ENCODE results near the gene PDPK1.

PDPK1 gene

DNA sequence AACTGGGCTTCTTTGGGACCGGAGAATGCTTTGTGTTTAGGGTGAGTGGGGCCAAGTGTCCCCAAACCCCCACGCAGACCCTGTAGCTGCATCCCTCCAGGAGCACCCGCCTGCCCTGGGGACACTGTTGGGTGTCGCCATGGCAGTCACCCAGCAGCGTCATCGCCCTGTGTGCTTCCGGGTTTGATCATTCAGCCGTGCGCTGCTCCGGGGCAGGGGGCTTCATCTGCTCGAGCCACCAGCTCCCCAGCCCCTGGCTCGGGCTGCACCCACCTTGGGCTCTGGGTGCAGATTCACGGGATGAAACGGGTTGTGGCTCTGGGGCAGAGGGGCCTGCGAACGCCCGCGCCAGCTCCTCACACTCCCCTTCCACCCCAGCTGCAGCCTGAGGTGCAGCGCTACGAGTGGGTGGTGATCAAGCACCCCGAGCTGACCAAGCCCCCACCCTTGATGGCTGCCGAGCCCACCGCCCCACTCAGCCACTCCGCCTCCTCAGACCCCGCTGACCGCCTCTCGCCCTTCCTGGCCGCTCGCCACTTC lies 37.9 kb upstream of the PDPK1 start:
- H3K4me3 ChIP-seq (replicated peaks; ENCODE audit: low read depth, low read length) = no peak overlapping the region
- no peak for DNase-seq (ENCODE audit: extremely low read depth, low read depth)
- TF ChIP-seq, protein P1, sequence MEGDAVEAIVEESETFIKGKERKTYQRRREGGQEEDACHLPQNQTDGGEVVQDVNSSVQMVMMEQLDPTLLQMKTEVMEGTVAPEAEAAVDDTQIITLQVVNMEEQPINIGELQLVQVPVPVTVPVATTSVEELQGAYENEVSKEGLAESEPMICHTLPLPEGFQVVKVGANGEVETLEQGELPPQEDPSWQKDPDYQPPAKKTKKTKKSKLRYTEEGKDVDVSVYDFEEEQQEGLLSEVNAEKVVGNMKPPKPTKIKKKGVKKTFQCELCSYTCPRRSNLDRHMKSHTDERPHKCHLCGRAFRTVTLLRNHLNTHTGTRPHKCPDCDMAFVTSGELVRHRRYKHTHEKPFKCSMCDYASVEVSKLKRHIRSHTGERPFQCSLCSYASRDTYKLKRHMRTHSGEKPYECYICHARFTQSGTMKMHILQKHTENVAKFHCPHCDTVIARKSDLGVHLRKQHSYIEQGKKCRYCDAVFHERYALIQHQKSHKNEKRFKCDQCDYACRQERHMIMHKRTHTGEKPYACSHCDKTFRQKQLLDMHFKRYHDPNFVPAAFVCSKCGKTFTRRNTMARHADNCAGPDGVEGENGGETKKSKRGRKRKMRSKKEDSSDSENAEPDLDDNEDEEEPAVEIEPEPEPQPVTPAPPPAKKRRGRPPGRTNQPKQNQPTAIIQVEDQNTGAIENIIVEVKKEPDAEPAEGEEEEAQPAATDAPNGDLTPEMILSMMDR (IDR thresholded peaks at IDR 0.05; ENCODE audit: low read depth, low read length, missing control alignments) = no peak

DNA sequence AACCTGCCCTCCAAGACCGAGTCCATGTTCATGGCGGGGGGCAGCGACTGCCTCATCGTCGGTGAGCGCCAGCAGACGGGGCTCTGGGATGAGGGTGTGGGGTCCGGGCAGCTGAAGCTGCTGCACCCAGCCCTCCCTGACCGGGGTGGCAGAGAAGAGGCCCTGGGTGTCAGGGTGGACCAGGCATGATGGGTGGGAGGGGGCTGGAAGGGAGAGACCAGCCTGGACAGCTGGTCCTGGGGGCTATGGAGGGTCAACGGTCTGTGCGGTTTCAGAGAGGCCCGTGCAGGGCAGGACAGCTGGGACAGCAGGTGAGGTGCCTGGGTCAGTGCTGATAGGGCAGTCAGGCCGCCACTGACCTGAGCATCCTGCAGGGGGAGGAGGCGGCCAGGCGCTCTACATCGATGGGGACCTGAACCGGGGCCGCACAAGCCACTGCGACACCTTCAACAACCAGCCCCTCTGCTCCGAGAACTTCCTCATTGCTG lies 37.3 kb upstream of the PDPK1 start:
- DNase-seq (ENCODE audit: extremely low read depth, low read depth) = no peak
- TF ChIP-seq, protein P1 (IDR thresholded peaks at IDR 0.05; ENCODE audit: low read depth, low read length, missing control alignments) = no peak
- no peak overlapping the region for H3K4me3 ChIP-seq (replicated peaks; ENCODE audit: low read depth, low read length)

DNA sequence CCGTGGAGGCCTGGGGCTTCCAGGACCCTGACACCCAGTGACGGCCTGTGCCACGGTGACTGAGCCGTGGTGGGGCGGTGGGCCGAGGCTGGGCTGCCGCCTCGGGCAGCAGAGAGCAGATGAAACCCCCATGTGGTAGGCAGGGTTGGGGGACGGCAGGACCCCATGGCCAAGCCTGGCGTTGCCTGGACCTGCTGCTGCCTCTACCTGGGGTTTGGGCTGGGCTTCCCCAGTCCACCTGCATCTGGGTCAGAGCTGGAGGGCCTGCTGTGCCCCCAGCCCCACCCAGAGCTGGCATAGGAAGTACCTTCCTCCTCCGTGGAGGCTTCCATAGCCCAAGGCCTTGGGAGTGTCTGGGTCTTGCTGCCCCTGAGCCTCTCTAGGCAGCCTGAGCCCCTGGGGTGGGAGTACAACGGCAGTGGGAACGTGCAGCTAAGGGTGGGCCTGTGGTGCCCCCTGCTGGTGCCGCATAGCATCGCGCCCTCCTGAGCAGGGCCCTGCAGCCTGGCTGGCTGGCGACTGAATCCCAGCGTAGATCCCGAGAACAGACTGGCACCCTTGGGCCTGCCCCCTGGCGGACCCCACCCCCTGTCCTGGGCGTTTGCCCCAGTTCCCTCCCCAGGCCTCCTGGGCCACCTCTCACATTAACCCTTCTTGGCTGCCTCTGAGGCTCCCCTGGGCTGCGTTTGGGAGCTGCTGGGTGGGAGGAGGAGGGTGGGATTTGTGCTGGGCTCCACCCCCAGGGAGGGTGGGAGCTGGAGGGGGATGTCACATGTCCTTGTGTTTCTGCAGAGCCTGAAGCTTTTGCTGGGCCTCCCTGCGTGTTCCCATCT lies 36.7 kb upstream of the PDPK1 start:
- no peak overlapping the region for H3K4me3 ChIP-seq (replicated peaks; ENCODE audit: low read depth, low read length)
- TF ChIP-seq, protein P1 (IDR thresholded peaks at IDR 0.05; ENCODE audit: low read depth, low read length, missing control alignments) = peak; percentile 97
- DNase-seq (ENCODE audit: extremely low read depth, low read depth) = peak; percentile 35

DNA sequence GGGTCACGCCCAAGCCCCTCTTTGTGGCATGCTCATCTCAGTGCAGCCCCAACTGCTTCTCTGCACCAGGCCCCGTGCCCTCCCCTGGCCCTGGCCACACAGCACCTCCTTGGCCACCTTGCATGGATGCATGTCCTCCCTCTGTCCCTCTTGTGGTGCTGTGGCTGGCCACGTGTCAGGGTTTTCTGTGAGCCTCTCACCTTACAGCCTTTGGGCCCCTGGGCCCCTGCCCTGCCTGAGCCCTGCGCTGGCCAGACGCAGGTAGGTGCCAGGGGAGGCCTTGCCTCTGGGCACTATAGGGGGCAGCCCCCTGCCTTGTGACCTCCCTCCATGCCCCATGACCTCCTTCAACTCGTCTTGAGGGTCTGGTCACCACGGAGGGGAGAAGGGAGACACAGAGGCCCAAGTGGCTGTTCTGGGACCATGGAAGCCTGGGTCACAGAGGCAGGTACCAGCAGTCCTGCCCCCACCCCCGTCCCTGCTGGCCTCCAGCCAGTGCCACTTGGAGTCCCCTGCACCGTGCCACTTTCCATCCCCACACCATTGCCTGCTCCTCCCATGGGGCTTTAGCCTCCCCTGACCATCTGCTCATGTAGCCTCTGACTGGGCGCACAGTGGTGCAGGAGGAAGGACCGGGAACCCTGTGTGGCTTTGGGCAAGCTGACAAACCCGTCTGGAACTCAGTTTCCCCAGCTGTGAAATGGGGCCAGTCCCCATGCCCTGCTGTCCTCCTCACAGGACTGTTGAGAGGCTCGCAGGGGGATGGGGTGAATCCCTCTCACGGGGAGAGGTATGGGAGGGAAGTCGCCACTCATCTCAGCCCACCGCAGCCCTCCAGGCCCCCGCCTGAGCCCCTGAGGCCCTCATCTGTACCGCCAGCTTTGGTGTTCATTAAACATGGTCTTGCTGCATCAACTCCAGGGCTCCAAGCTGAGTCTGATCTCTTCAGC lies 35.6 kb upstream of the PDPK1 start:
- no peak overlapping the region for H3K4me3 ChIP-seq (replicated peaks; ENCODE audit: low read depth, low read length)
- no peak for DNase-seq (ENCODE audit: extremely low read depth, low read depth)
- TF ChIP-seq, protein P1 (IDR thresholded peaks at IDR 0.05; ENCODE audit: low read depth, low read length, missing control alignments) = no peak

DNA sequence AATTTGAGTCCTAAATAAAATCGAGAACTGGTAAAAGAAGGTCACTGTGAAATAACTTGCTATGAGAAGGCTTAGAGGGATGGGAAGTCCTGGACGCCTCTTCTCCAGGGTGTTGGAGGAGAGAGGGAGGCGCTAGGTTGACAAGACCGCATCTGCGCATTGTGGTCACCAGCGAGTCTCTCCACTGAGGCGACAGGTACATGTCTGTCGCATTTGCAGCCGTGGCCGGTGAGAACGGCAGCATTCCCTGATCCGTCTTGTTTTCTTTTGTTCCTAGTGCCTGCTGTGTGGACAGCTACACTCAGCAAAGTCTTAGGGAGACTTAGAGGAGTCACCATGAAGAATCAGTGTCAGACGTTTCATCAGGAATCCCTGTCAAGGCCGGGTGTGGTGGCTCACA lies 32.1 kb upstream of the PDPK1 start:
- TF ChIP-seq, protein P1 (IDR thresholded peaks at IDR 0.05; ENCODE audit: low read depth, low read length, missing control alignments) = no peak
- no peak overlapping the region for H3K4me3 ChIP-seq (replicated peaks; ENCODE audit: low read depth, low read length)
- no peak for DNase-seq (ENCODE audit: extremely low read depth, low read depth)

DNA sequence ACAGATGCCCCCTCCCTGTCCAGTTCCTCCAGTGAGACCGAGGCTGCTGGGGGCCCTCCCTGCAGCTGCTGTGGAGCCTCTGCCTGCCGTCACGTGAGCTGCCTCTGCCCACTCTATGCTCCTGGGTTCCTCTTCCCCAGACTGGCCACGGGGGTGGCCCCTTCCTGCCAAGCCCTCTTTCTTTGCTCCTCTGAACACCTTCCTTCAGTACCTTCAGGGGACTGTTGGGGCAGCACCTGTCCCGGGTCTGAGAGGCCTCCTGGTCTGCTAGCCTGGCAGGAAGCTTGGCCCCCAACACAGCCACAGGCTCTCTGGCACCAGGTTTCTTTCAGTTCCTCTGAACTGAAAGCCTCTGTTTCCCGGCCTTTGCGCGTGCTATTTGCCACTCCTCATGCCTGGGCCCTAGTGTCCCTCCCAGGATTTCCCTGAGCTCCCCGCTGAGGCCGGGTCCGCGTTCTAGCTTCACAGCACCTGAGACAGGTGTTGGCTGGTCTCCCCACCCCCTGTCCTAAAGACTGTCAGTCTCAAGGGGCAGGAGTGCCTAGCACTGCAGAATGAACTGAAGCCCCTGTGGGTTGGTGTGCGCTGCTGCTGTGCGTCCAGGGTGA lies 30.7 kb upstream of the PDPK1 start:
- no peak overlapping the region for H3K4me3 ChIP-seq (replicated peaks; ENCODE audit: low read depth, low read length)
- TF ChIP-seq, protein P1 (IDR thresholded peaks at IDR 0.05; ENCODE audit: low read depth, low read length, missing control alignments) = no peak
- DNase-seq (ENCODE audit: extremely low read depth, low read depth) = no peak
